Peyer's patch (tissue), 4 donors: ENCODE data around the gene WNK4.
"Not testable (repeated sequence)": the region's sequence is repeated elsewhere in the genome, so short reads cannot be mapped to it uniquely, and the experiment has no call there.

Source experiments
- POLR2A ChIP-seq, 2 donors: fragments of 450-650 bp; IDR thresholded peaks; one replicate each; pipeline ENCODE4 v1.5.1; 2017; ENCODE audit warnings: antibody characterized with exemption in 2 of 2, mild to moderate bottlenecking in 2 of 2, moderate library complexity in 2 of 2
- TF ChIP-seq, protein P1 (sequence below), 6 experiments: fragments of 450-650 bp in 4 of 6; fragments of 200-600 bp in 2 of 6; sonication (generic) in 1 of 6; IDR thresholded peaks; one replicate each; pipeline ENCODE4 v1.5.1; 2017 to 2019; ENCODE audit warnings: antibody characterized with exemption in 6 of 6, mild to moderate bottlenecking in 3 of 6, moderate library complexity in 1 of 6

GRCh38 chr17:42768006-42768405 lies 12.4 kb upstream of the WNK4 start:
- TF ChIP-seq, protein P1, sequence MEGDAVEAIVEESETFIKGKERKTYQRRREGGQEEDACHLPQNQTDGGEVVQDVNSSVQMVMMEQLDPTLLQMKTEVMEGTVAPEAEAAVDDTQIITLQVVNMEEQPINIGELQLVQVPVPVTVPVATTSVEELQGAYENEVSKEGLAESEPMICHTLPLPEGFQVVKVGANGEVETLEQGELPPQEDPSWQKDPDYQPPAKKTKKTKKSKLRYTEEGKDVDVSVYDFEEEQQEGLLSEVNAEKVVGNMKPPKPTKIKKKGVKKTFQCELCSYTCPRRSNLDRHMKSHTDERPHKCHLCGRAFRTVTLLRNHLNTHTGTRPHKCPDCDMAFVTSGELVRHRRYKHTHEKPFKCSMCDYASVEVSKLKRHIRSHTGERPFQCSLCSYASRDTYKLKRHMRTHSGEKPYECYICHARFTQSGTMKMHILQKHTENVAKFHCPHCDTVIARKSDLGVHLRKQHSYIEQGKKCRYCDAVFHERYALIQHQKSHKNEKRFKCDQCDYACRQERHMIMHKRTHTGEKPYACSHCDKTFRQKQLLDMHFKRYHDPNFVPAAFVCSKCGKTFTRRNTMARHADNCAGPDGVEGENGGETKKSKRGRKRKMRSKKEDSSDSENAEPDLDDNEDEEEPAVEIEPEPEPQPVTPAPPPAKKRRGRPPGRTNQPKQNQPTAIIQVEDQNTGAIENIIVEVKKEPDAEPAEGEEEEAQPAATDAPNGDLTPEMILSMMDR (IDR thresholded peaks at IDR 0.05), result not testable (repeated sequence)
- not testable (repeated sequence) for TF ChIP-seq POLR2A (IDR thresholded peaks at IDR 0.05)
